Mesendoderm (in vitro differentiated cells): ENCODE data around the gene RELCH.

ENCODE experiments used
- DNase-seq: peaks from one replicate; pipeline ENCODE4 v3.0.0; 2013
- H2AK5ac ChIP-seq: 2 replicates; pipeline ENCODE4 v1.6.1; 2013; ENCODE audit warnings: low read length, inconsistent platforms
- H2BK120ac ChIP-seq: 2 replicates; pipeline ENCODE4 v1.6.1; 2013; ENCODE audit warnings: low read depth, mild to moderate bottlenecking, low read length, moderate library complexity, mixed read lengths
- H2BK15ac ChIP-seq: replicated peaks from 2 replicates; pipeline ENCODE4 v1.6.1; 2013; ENCODE audit warnings: low read depth, mild to moderate bottlenecking, moderate library complexity
- H2BK5ac ChIP-seq: 2 replicates; pipeline ENCODE4 v1.6.1; 2013; ENCODE audit warnings: low read length, inconsistent platforms
- H3K18ac ChIP-seq: 2 replicates; pipeline ENCODE4 v1.6.1; 2013; ENCODE audit warnings: mild to moderate bottlenecking, low read length, mixed read lengths
- H3K23ac ChIP-seq: one replicate; pipeline ENCODE4 v1.6.1; 2013; ENCODE audit warnings: low read length
- H3K27ac ChIP-seq: 2 replicates; pipeline ENCODE4 v1.5.1; 2013; ENCODE audit warnings: low read depth, mild to moderate bottlenecking, inconsistent platforms, low read length, moderate library complexity
- H3K27me3 ChIP-seq: 2 replicates; pipeline ENCODE4 v1.6.1; 2013; ENCODE audit warnings: low read length, control low read depth, mild to moderate bottlenecking, inconsistent platforms; ENCODE audit not compliant: insufficient read depth, poor library complexity
- H3K36me3 ChIP-seq: 2 replicates; pipeline ENCODE4 v1.6.1; 2013; ENCODE audit warnings: low read length, inconsistent platforms; ENCODE audit not compliant: control insufficient read depth, insufficient read depth
- H3K4ac ChIP-seq: one replicate; pipeline ENCODE4 v1.6.1; 2013; ENCODE audit warnings: low read depth, mild to moderate bottlenecking, low read length, moderate library complexity
- H3K4me1 ChIP-seq: 2 replicates; pipeline ENCODE4 v1.6.1; 2013; ENCODE audit warnings: low read depth, low read length, inconsistent platforms; ENCODE audit not compliant: control insufficient read depth
- H3K4me2 ChIP-seq: 2 replicates; pipeline ENCODE4 v1.6.1; 2013; ENCODE audit warnings: low read length
- H3K4me3 ChIP-seq: 2 replicates; pipeline ENCODE4 v1.5.1; 2013; ENCODE audit warnings: mild to moderate bottlenecking, low read length
- H3K56ac ChIP-seq: one replicate; pipeline ENCODE4 v1.6.1; 2013; ENCODE audit warnings: low read length
- H3K79me1 ChIP-seq: 2 replicates; pipeline ENCODE4 v1.6.1; 2013; ENCODE audit warnings: low read length, inconsistent platforms
- H3K79me2 ChIP-seq: 2 replicates; pipeline ENCODE4 v1.6.1; 2013; ENCODE audit warnings: mild to moderate bottlenecking, low read length; ENCODE audit not compliant: control insufficient read depth, insufficient read depth
- H3K9ac ChIP-seq: 2 replicates; pipeline ENCODE4 v1.6.1; 2013; ENCODE audit warnings: low read length, inconsistent platforms
- H4K5ac ChIP-seq: one replicate; pipeline ENCODE4 v1.6.1; 2013; ENCODE audit warnings: low read length
- H4K8ac ChIP-seq: one replicate; pipeline ENCODE4 v1.6.1; 2013; ENCODE audit warnings: low read depth, mild to moderate bottlenecking, control low read depth, low read length, moderate library complexity
- WGBS: extraction: QIAGEN DNeasy Blood & Tissue Kit; methylation state at CpG from one replicate; pipeline ENCODE4 v1.1.7; 2013; ENCODE audit warnings: low lambda C conversion rate, missing lambda C conversion rate; ENCODE audit not compliant: insufficient coverage; ENCODE audit errors: extremely low coverage; 5-methylcytosine and 5-hydroxymethylcytosine counted together

The RELCH gene

DNA sequence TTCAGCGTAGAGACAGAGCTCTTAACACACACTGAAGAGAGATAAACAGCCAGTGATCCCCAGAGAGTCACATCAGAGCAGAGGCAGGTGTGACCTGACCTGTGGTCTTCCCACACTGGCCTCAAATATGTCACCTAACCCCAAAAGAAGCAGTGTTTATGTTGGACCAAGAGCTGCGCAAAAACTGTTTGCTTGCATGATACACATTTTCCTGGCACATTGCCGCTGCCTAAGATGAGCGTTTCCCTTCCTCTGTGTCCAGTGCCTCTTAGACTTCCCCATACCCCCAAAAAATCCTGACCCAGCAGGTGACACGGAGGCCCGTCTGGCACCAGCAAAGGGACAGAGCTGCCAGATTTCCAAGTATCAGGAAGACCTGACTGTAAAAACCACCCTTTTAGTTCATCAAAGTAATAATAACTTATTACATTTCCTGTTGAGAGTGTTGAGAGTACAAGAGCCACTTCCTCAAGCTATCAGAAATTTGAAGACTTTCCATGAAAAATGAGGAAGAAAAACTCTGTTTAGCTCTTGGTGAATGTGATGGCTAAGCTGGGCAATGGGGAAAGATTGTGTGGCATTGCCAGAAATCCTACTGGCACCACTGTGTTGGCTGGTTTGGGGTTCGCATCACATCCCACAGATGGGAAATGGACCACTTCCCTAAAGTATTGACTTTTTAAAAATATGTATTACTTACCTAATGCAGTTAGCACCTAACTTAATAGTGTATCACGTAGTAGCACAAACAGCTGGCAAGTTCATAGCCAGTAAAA lies 144.7 kb downstream of the RELCH start:
- Histone ChIP-seq H2BK15ac (no peak overlapping the region), H3K56ac (no peak overlapping the region), H3K23ac (no peak overlapping the region), H4K8ac (no peak overlapping the region), H3K4me2 (no peak overlapping the region), H3K79me1 (peaks cover 12% of the 10 kb centered on the region), H3K9ac (no peak overlapping the region), H4K5ac (no peak overlapping the region), H2AK5ac (no peak overlapping the region), H3K36me3 (no peaks in the 10 kb centered on the region), H2BK5ac (no peak overlapping the region), H3K18ac (no peak overlapping the region), H3K79me2 (peaks cover 15% of the 10 kb centered on the region), H3K27ac (no peak overlapping the region), H3K4ac (no peak overlapping the region), H3K4me1 (peaks cover 25% of the 10 kb centered on the region), H3K27me3 (no peaks in the 10 kb centered on the region), H3K4me3 (no peak overlapping the region), H2BK120ac (no peak overlapping the region)
- no CpG with 5 or more reads among the region's 8 CpGs for WGBS
- no peak for DNase-seq

DNA sequence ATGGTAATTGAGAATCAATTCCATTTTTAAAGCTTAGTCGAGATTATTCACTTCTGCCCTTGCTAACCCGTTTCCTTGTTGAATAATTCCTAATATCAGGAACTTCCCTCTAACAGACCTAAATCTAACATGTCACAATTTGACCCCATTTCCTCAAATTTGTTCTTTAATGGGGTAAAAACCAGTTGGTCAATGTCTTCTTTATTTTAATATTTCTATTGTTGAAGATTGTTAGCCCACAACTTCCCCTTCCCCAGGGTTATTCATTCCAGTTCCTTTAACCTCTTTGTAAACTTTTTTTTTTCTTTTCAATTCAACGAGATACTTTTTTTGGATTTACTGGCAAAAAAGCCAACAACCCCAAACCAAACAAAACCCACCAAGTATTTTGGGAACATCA lies 145.4 kb downstream of the RELCH start:
- no peak overlapping the region for H3K4ac ChIP-seq
- no peak for DNase-seq
- H3K23ac ChIP-seq: no peak overlapping the region
- no peak overlapping the region for H4K8ac ChIP-seq
- no peak overlapping the region for H2BK15ac ChIP-seq
- no peak overlapping the region for H3K27ac ChIP-seq
- no peak overlapping the region for H3K9ac ChIP-seq
- no peak overlapping the region for H4K5ac ChIP-seq
- H3K79me1 ChIP-seq: peaks cover 12% of the 10 kb centered on the region
- H2BK5ac ChIP-seq: no peak overlapping the region
- no peaks in the 10 kb centered on the region for H3K27me3 ChIP-seq
- H3K4me2 ChIP-seq: no peak overlapping the region
- H3K4me3 ChIP-seq: no peak overlapping the region
- no peaks in the 10 kb centered on the region for H3K36me3 ChIP-seq
- no peak overlapping the region for H3K56ac ChIP-seq
- no peak overlapping the region for H2BK120ac ChIP-seq
- no CpG with 5 or more reads among the region's 3 CpGs for WGBS
- H2AK5ac ChIP-seq: no peak overlapping the region
- H3K4me1 ChIP-seq: peaks cover 21% of the 10 kb centered on the region
- H3K79me2 ChIP-seq: peaks cover 15% of the 10 kb centered on the region
- H3K18ac ChIP-seq: no peak overlapping the region

DNA sequence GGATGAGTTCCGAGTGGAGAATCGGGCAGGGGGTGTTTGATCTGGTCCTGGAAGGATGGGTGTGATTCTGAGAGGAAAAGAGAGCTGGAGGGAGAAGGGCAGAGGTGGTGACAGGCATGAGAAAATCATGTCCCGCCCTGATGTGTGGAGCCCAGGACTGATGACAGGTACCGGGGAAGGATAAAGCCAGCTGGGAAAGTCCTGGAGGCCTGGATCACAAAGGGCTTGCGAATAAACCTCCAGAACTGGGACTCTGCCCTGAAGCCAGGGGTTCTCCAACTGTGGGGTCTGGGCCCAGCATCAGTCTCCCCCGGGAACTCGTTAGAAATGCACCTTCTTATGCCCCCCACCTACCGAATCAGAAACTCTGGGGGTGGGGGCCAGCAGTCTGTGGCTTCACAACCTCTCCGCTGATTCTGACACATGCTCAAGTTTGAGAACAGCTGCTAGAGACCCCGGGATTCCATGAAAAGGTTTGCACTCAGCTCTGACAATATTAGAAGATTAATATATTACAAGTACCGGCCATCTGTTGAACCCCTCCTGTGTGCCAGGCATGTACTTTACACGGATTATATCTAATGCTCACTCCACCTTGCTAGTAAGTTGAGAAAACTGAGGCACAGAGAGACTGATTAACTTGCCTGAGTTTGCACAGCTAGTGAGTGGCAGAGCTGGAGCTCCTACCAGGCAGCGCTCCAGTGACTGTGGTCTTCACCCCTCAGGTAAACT lies 146.1 kb downstream of the RELCH start:
- Histone ChIP-seq H4K5ac (no peak overlapping the region), H3K36me3 (no peaks in the 10 kb centered on the region), H2BK5ac (no peak overlapping the region), H3K18ac (no peak overlapping the region), H3K56ac (no peak overlapping the region), H3K9ac (no peak overlapping the region), H2BK120ac (no peak overlapping the region), H4K8ac (no peak overlapping the region), H3K27me3 (no peaks in the 10 kb centered on the region), H3K27ac (no peak overlapping the region), H3K79me2 (peaks cover 15% of the 10 kb centered on the region), H2AK5ac (no peak overlapping the region), H3K79me1 (peaks cover 12% of the 10 kb centered on the region), H3K4me3 (no peak overlapping the region), H3K23ac (no peak overlapping the region), H3K4me1 (peaks cover 20% of the 10 kb centered on the region), H3K4ac (no peak overlapping the region), H3K4me2 (no peak overlapping the region), H2BK15ac (no peak overlapping the region)
- WGBS: no CpG with 5 or more reads among the region's 13 CpGs
- no peak for DNase-seq

DNA sequence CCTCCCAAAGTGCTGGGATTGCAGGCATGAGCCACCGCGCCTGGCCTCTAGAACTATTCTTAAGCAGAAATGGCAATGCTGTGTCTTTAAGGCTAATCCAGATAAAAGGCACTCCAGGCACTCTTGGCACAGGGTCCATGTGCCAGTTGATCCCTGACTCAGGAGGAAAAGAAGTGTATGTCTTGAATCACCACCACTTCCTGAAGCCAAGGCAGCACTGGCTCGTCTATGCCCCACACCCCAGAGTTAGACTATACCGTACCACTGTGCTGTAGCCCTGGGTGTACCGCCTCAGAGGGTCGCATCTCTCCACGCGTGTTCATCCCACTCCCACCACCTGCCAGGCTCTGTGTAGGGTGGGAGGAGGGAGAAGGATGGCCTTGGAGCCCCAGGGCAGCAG lies 147.1 kb downstream of the RELCH start:
- peaks cover 19% of the 10 kb centered on the region for H3K4me1 ChIP-seq
- H3K4me3 ChIP-seq: no peak overlapping the region
- H3K4me2 ChIP-seq: no peak overlapping the region
- H3K27ac ChIP-seq: no peak overlapping the region
- H3K4ac ChIP-seq: no peak overlapping the region
- no peak overlapping the region for H3K56ac ChIP-seq
- H2BK120ac ChIP-seq: no peak overlapping the region
- H3K18ac ChIP-seq: no peak overlapping the region
- H3K23ac ChIP-seq: no peak overlapping the region
- WGBS: no CpG with 5 or more reads among the region's 8 CpGs
- H3K36me3 ChIP-seq: no peaks in the 10 kb centered on the region
- H2BK15ac ChIP-seq: no peak overlapping the region
- H3K79me2 ChIP-seq: peaks cover 13% of the 10 kb centered on the region
- H2BK5ac ChIP-seq: no peak overlapping the region
- DNase-seq: no peak
- H4K5ac ChIP-seq: no peak overlapping the region
- no peaks in the 10 kb centered on the region for H3K27me3 ChIP-seq
- no peak overlapping the region for H2AK5ac ChIP-seq
- no peak overlapping the region for H4K8ac ChIP-seq
- no peak overlapping the region for H3K9ac ChIP-seq
- peaks cover 10% of the 10 kb centered on the region for H3K79me1 ChIP-seq

DNA sequence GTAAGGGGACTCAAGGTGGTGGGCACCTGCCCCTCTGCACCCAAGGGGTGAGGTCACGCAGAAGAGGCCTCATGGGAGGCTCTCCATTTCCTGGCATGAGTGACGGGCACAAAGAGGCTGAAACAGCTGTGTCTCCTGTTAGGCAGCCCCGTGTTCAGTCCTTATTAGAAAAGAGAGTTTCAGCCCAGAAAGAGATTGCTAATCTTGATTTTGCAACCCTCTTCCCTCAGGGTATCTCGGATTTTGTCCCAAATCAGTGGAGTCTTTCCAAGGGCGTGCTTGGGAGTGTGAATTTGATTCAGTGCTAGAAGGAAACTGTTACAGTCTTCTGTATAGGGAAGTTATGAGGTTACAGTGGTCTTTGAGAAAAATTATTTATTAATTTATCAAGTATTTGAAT lies 148.4 kb downstream of the RELCH start:
- no peak overlapping the region for H3K56ac ChIP-seq
- no peak overlapping the region for H3K27ac ChIP-seq
- no peak overlapping the region for H4K8ac ChIP-seq
- H3K4me1 ChIP-seq: peaks cover 10% of the 10 kb centered on the region
- no peak overlapping the region for H2BK15ac ChIP-seq
- no CpG with 5 or more reads among the region's 5 CpGs for WGBS
- H3K27me3 ChIP-seq: no peaks in the 10 kb centered on the region
- H3K79me1 ChIP-seq: peaks cover 10% of the 10 kb centered on the region
- H3K4me3 ChIP-seq: no peak overlapping the region
- H3K36me3 ChIP-seq: no peaks in the 10 kb centered on the region
- peaks cover 5% of the 10 kb centered on the region for H3K79me2 ChIP-seq
- H3K4me2 ChIP-seq: no peak overlapping the region
- H2AK5ac ChIP-seq: no peak overlapping the region
- no peak overlapping the region for H3K9ac ChIP-seq
- H4K5ac ChIP-seq: no peak overlapping the region
- H2BK5ac ChIP-seq: no peak overlapping the region
- H3K4ac ChIP-seq: no peak overlapping the region
- H2BK120ac ChIP-seq: no peak overlapping the region
- no peak for DNase-seq
- H3K23ac ChIP-seq: no peak overlapping the region
- H3K18ac ChIP-seq: no peak overlapping the region
